ENCODE results near the gene ARID3C. TPM values are rescaled to one million over a fixed set of nuclear protein-coding genes. Genes with fewer than 3 reads are reported as not detected.

Gene ARID3C
- total and polyA plus RNA-seq, 2 experiments from 2014 or later, result 0.11 TPM; not detected in 1

GRCh38 chr9:34581318-34581717, 47.5 kb downstream of the ARID3C start:
- WGBS, 2 experiments (ENCODE audit: low coverage in 1 of 2, low lambda C conversion rate in 2 of 2, missing lambda C conversion rate in 2 of 2), result 64 to 69% methylated on average over 3 of the region's 3 CpGs
- H3K36me3 ChIP-seq (ENCODE audit: low read depth), result no peaks in the 10 kb centered on the region
- H3K27me3 ChIP-seq (replicated peaks; ENCODE audit: insufficient read depth), result peaks cover 62% of the 10 kb centered on the region
- TF ChIP-seq EZH2 (IDR thresholded peaks at IDR 0.05; ENCODE audit: insufficient read depth, poor library complexity, severe bottlenecking) (no peak), EZH2phosphoT487 (IDR thresholded peaks at IDR 0.05; ENCODE audit: insufficient read depth, low read depth) (no peak)
- no peak overlapping the region for H3K9ac ChIP-seq
- H3K4me3 ChIP-seq, result no peak overlapping the region
- H4K20me1 ChIP-seq (ENCODE audit: insufficient read depth), result no peaks in the 10 kb centered on the region
- DNase-seq, result no peak
- no peaks in the 10 kb centered on the region for H3F3A ChIP-seq (ENCODE audit: insufficient read depth)
- H3K4me2 ChIP-seq (ENCODE audit: unreplicated experiment), result no peak overlapping the region
- H3K9me3 ChIP-seq (ENCODE audit: low read depth), result no peaks in the 10 kb centered on the region
- H3K27ac ChIP-seq, result no peak overlapping the region
- no peaks in the 10 kb centered on the region for H3K4me1 ChIP-seq (ENCODE audit: insufficient read depth)
- in situ Hi-C loops (cut with MboI), result no loop called here
- no peaks in the 10 kb centered on the region for H3K79me2 ChIP-seq (ENCODE audit: insufficient read depth)
- no peak overlapping the region for H2AFZ ChIP-seq
- H3K9me2 ChIP-seq (ENCODE audit: insufficient read depth), result no peaks in the 10 kb centered on the region

- H3F3A ChIP-seq (ENCODE audit: insufficient read depth), result no peaks in the 10 kb centered on the region
- no peaks in the 10 kb centered on the region for H3K36me3 ChIP-seq (ENCODE audit: low read depth)
- H3K4me1 ChIP-seq (ENCODE audit: insufficient read depth), result no peaks in the 10 kb centered on the region
- no peak overlapping the region for H3K9ac ChIP-seq
- 85 to 86% methylated on average over 8 of the region's 8 CpGs for WGBS, 2 experiments (ENCODE audit: low coverage in 1 of 2, low lambda C conversion rate in 2 of 2, missing lambda C conversion rate in 2 of 2)
- no peak for TF ChIP-seq EZH2 (IDR thresholded peaks at IDR 0.05; ENCODE audit: insufficient read depth, poor library complexity, severe bottlenecking)
- TF ChIP-seq EZH2phosphoT487 (IDR thresholded peaks at IDR 0.05; ENCODE audit: insufficient read depth, low read depth), result no peak
- no peaks in the 10 kb centered on the region for H3K9me2 ChIP-seq (ENCODE audit: insufficient read depth)
- in situ Hi-C loops (cut with MboI), result no loop called here
- H2AFZ ChIP-seq, result no peak overlapping the region
- H3K9me3 ChIP-seq (ENCODE audit: low read depth), result no peaks in the 10 kb centered on the region
- no peak overlapping the region for H3K4me2 ChIP-seq (ENCODE audit: unreplicated experiment)
- no peaks in the 10 kb centered on the region for H3K79me2 ChIP-seq (ENCODE audit: insufficient read depth)
- no peak for DNase-seq
- peaks cover 60% of the 10 kb centered on the region for H3K27me3 ChIP-seq (replicated peaks; ENCODE audit: insufficient read depth)
- H3K4me3 ChIP-seq, result no peak overlapping the region
- no peak overlapping the region for H3K27ac ChIP-seq
- no peaks in the 10 kb centered on the region for H4K20me1 ChIP-seq (ENCODE audit: insufficient read depth)
Observed at GRCh38 chr9:34580358-34580757, 48.5 kb downstream of the ARID3C start.

GRCh38 chr9:34579808-34580163, 49.1 kb downstream of the ARID3C start:
- Histone ChIP-seq H3F3A (ENCODE audit: insufficient read depth) (no peaks in the 10 kb centered on the region), H3K27me3 (replicated peaks; ENCODE audit: insufficient read depth) (peaks cover 55% of the 10 kb centered on the region), H3K4me1 (ENCODE audit: insufficient read depth) (no peaks in the 10 kb centered on the region), H3K36me3 (ENCODE audit: low read depth) (no peaks in the 10 kb centered on the region), H3K9me3 (ENCODE audit: low read depth) (no peaks in the 10 kb centered on the region), H3K4me3 (no peak overlapping the region), H3K9ac (no peak overlapping the region), H2AFZ (no peak overlapping the region), H3K79me2 (ENCODE audit: insufficient read depth) (no peaks in the 10 kb centered on the region), H3K4me2 (ENCODE audit: unreplicated experiment) (no peak overlapping the region), H4K20me1 (ENCODE audit: insufficient read depth) (no peaks in the 10 kb centered on the region), H3K9me2 (ENCODE audit: insufficient read depth) (no peaks in the 10 kb centered on the region), H3K27ac (no peak overlapping the region)
- 90 to 91% methylated on average over 5 of the region's 5 CpGs for WGBS, 2 experiments (ENCODE audit: low coverage in 1 of 2, low lambda C conversion rate in 2 of 2, missing lambda C conversion rate in 2 of 2)
- no peak for DNase-seq
- in situ Hi-C loops (cut with MboI), result no loop called here
- TF ChIP-seq EZH2phosphoT487 (IDR thresholded peaks at IDR 0.05; ENCODE audit: insufficient read depth, low read depth) (no peak), EZH2 (IDR thresholded peaks at IDR 0.05; ENCODE audit: insufficient read depth, poor library complexity, severe bottlenecking) (no peak)

- 66 to 77% methylated on average over 6 to 17 of the region's 17 CpGs for WGBS, 2 experiments (ENCODE audit: low coverage in 1 of 2, low lambda C conversion rate in 2 of 2, missing lambda C conversion rate in 2 of 2)
- Histone ChIP-seq H3K79me2 (ENCODE audit: insufficient read depth) (no peaks in the 10 kb centered on the region), H3K36me3 (ENCODE audit: low read depth) (no peaks in the 10 kb centered on the region), H4K20me1 (ENCODE audit: insufficient read depth) (no peaks in the 10 kb centered on the region), H3K9me3 (ENCODE audit: low read depth) (no peaks in the 10 kb centered on the region), H3K27ac (no peak overlapping the region), H3K9ac (no peak overlapping the region), H3K9me2 (ENCODE audit: insufficient read depth) (no peaks in the 10 kb centered on the region), H2AFZ (no peak overlapping the region), H3K4me2 (ENCODE audit: unreplicated experiment) (no peak overlapping the region), H3F3A (ENCODE audit: insufficient read depth) (no peaks in the 10 kb centered on the region), H3K4me1 (ENCODE audit: insufficient read depth) (no peaks in the 10 kb centered on the region), H3K27me3 (replicated peaks; ENCODE audit: insufficient read depth) (peaks cover 50% of the 10 kb centered on the region), H3K4me3 (no peak overlapping the region)
- in situ Hi-C loops (cut with MboI), result no loop called here
- no peak for DNase-seq
- TF ChIP-seq EZH2 (IDR thresholded peaks at IDR 0.05; ENCODE audit: insufficient read depth, poor library complexity, severe bottlenecking) (no peak), EZH2phosphoT487 (IDR thresholded peaks at IDR 0.05; ENCODE audit: insufficient read depth, low read depth) (no peak)
Observed at GRCh38 chr9:34579104-34579807, 49.6 kb downstream of the ARID3C start.
